HEK293T (cell line): ENCODE results near the gene TCF7L2.

ENCODE experiments used
- BHLHE40 ChIP-seq: fragments of 450-650 bp; IDR thresholded peaks from 2 replicates; pipeline ENCODE4 v1.6.1; 2016; ENCODE audit warnings: mild to moderate bottlenecking, moderate library complexity, borderline replicate concordance
- SP1 ChIP-seq: fragments of 450-650 bp; IDR thresholded peaks from 2 replicates; pipeline ENCODE4 v1.6.1; 2017
- TARDBP ChIP-seq: fragments of 450-650 bp; IDR thresholded peaks from 2 replicates; pipeline ENCODE4 v1.6.1; 2016

- TF ChIP-seq SP1 (no peak), BHLHE40 (no peak), TARDBP (no peak)
These were observed 31.3 kb upstream of the TCF7L2 start for GRCh38 chr10:112918771-112919170.
